Activated B cell treated with CpG ODN at 0.5 μM for 24 hours (primary cell): ENCODE results near the gene PIP5K1B. TPM values are rescaled to one million over a fixed set of nuclear protein-coding genes. Genes with fewer than 3 reads are reported as not detected.

Experiments
- ATAC-seq: fragments of 200-7000 bp; cut with Tn5 transposase; one replicate; pipeline ENCODE4 v1.10.0; 2021; ENCODE audit warnings: low read depth, mild to moderate bottlenecking, moderate library complexity
- CTCF ChIA-PET: fragments of 350-600 bp; sonication (Branson Sonifier 250); formaldehyde crosslinking; loops from one replicate; lab custom pipeline; 2021; ENCODE audit warnings: antibody characterized with exemption; lab: Charles Lee
- POLR2A ChIA-PET: fragments of 350-600 bp; sonication (Branson Sonifier 250); formaldehyde crosslinking; loops from one replicate; lab custom pipeline; 2021; ENCODE audit warnings: antibody characterized with exemption; lab: Charles Lee
- DNase-seq: peaks from one replicate; pipeline ENCODE4 v3.0.0; 2022
- H3K27ac Mint-ChIP-seq: one replicate; pipeline ENCODE4 v1.8.0; 2020; ENCODE audit warnings: mixed read lengths
- H3K27me3 Mint-ChIP-seq: one replicate; pipeline ENCODE4 v1.8.0; 2021; ENCODE audit warnings: mixed read lengths
- H3K36me3 Mint-ChIP-seq: one replicate; pipeline ENCODE4 v1.8.0; 2021; ENCODE audit warnings: low read depth, mixed read lengths
- H3K4me1 Mint-ChIP-seq: one replicate; pipeline ENCODE4 v1.8.0; 2021; ENCODE audit warnings: mixed read lengths
- H3K4me3 Mint-ChIP-seq: one replicate; pipeline ENCODE4 v1.8.0; 2020; ENCODE audit warnings: mild to moderate bottlenecking, mixed read lengths
- H3K9me3 Mint-ChIP-seq: one replicate; pipeline ENCODE4 v1.8.0; 2020; ENCODE audit warnings: mixed read lengths
- CTCF ChIP-seq: fragments of 200-600 bp; IDR thresholded peaks from one replicate; pipeline ENCODE4 v1.8.0; 2022; ENCODE audit warnings: antibody characterized with exemption, mild to moderate bottlenecking
- intact Hi-C: fragments of 100-400 bp; cut with micrococcal nuclease; formaldehyde crosslinking; loops from one replicate; pipeline ENCODE4 v1.15.1; 2024
- total RNA-seq: library from RNA; stranded (reverse); gene quantifications from 2 replicates; pipeline ENCODE4 v1.2.3, GENCODE V29; 2022

The PIP5K1B gene
- total RNA-seq, 1 donor from 2014 or later, result 22.0 TPM

- no peaks in the 10 kb centered on the region for H3K9me3 Mint-ChIP-seq
Measured at GRCh38 chr9:68860419-68860818, 155.4 kb downstream of the PIP5K1B start.

GRCh38 chr9:68861436-68861835 is 156.4 kb downstream of the PIP5K1B start:
- no peaks in the 10 kb centered on the region for H3K27me3 Mint-ChIP-seq
- H3K4me3 Mint-ChIP-seq, result no peak overlapping the region
- intact Hi-C loops, result no loop called here
- H3K9me3 Mint-ChIP-seq, result no peaks in the 10 kb centered on the region
- H3K4me1 Mint-ChIP-seq, result no peaks in the 10 kb centered on the region
- ATAC-seq (no peak), DNase-seq (no peak)
- POLR2A ChIA-PET, result no interaction called here
- CTCF ChIA-PET, result no interaction called here
- H3K27ac Mint-ChIP-seq, result no peak overlapping the region
- TF ChIP-seq CTCF, result no peak
- H3K36me3 Mint-ChIP-seq, result peaks cover 36% of the 10 kb centered on the region

More at GRCh38 chr9:68860419-68860818, 155.4 kb downstream of the PIP5K1B start:
- ChIA-PET CTCF (no interaction called here), POLR2A (no interaction called here)
- no peak overlapping the region for H3K27ac Mint-ChIP-seq
- ATAC-seq (no peak), DNase-seq (no peak)
- H3K27me3 Mint-ChIP-seq, result no peaks in the 10 kb centered on the region
- no peak for TF ChIP-seq CTCF
- intact Hi-C loops, result no loop called here
- no peak overlapping the region for H3K4me3 Mint-ChIP-seq
- H3K36me3 Mint-ChIP-seq, result peaks cover 38% of the 10 kb centered on the region
- H3K4me1 Mint-ChIP-seq, result peaks cover 2% of the 10 kb centered on the region

- no peak overlapping the region for H3K4me3 Mint-ChIP-seq
Measured at GRCh38 chr9:68867066-68867465, 162.0 kb downstream of the PIP5K1B start.

GRCh38 chr9:68869022-68869421 is 164.0 kb downstream of the PIP5K1B start:
- DNase-seq (no peak), ATAC-seq (no peak)
- H3K4me3 Mint-ChIP-seq, result no peak overlapping the region
- no peaks in the 10 kb centered on the region for H3K27me3 Mint-ChIP-seq
- TF ChIP-seq CTCF, result no peak
- H3K27ac Mint-ChIP-seq, result no peak overlapping the region
- H3K4me1 Mint-ChIP-seq, result no peaks in the 10 kb centered on the region
- no peaks in the 10 kb centered on the region for H3K9me3 Mint-ChIP-seq
- intact Hi-C loops, result no loop called here
- CTCF ChIA-PET, result interaction anchor here (1.5 kb wide), 1 partner anchor 130 kb away, joined by 3 read pairs; no protein-coding TSS in a partner anchor
- POLR2A ChIA-PET, result no interaction called here
- H3K36me3 Mint-ChIP-seq, result peaks cover 52% of the 10 kb centered on the region

More at GRCh38 chr9:68867066-68867465, 162.0 kb downstream of the PIP5K1B start:
- TF ChIP-seq CTCF, result no peak
- ATAC-seq, result no peak
- intact Hi-C loops, result no loop called here
- Mint-ChIP-seq H3K36me3 (peaks cover 50% of the 10 kb centered on the region), H3K9me3 (no peaks in the 10 kb centered on the region), H3K4me1 (no peaks in the 10 kb centered on the region), H3K27me3 (no peaks in the 10 kb centered on the region), H3K27ac (no peak overlapping the region)
- no peak for DNase-seq
- POLR2A ChIA-PET, result no interaction called here
- CTCF ChIA-PET, result no interaction called here

- no peak for TF ChIP-seq CTCF
- DNase-seq (no peak), ATAC-seq (no peak)
- Mint-ChIP-seq H3K4me1 (no peaks in the 10 kb centered on the region), H3K27me3 (no peaks in the 10 kb centered on the region), H3K4me3 (no peak overlapping the region), H3K27ac (no peak overlapping the region), H3K36me3 (peaks cover 45% of the 10 kb centered on the region), H3K9me3 (no peaks in the 10 kb centered on the region)
- intact Hi-C loops, result no loop called here
- POLR2A ChIA-PET, result interaction anchor here (0.6 kb wide), 1 partner anchor 142 kb away, joined by 5 read pairs; no protein-coding TSS in a partner anchor
- CTCF ChIA-PET, result no interaction called here
Measured at GRCh38 chr9:68870086-68870485, 165.0 kb downstream of the PIP5K1B start.
